Cardiac muscle cell (in vitro differentiated cells and primary cell): ENCODE measurements around the gene GAREM1. TPM values are rescaled to one million over a fixed set of nuclear protein-coding genes. Genes with fewer than 3 reads are reported as not detected.

Experiments used
- DNase-seq, 2 donors: peaks; one replicate each; pipeline versions ENCODE4 v3.0.0 to v3.0.0-alpha.2; 2010 to 2017; ENCODE audit warnings: low read depth in 1 of 2, low spot score in 1 of 2
- H3K27ac ChIP-seq: fragments of 200-600 bp; sonication (generic); 2 replicates; pipeline ENCODE4 v1.5.1; 2016
- H3K27me3 ChIP-seq: fragments of 200-600 bp; sonication (generic); 2 replicates; pipeline ENCODE4 v1.6.0; 2016; ENCODE audit warnings: control low read depth
- H3K36me3 ChIP-seq: fragments of 200-600 bp; sonication (generic); 2 replicates; pipeline ENCODE4 v1.5.1; 2016; ENCODE audit warnings: control low read depth
- H3K4me1 ChIP-seq: fragments of 200-600 bp; sonication (generic); 2 replicates; pipeline ENCODE4 v1.8.1; 2017; ENCODE audit warnings: low read depth, mild to moderate bottlenecking, mixed run types
- H3K4me3 ChIP-seq: fragments of 200-600 bp; sonication (generic); 2 replicates; pipeline ENCODE4 v1.5.1; 2016; ENCODE audit warnings: mild to moderate bottlenecking
- H3K9me3 ChIP-seq: fragments of 200-600 bp; sonication (generic); 2 replicates; pipeline ENCODE4 v1.5.1; 2017; ENCODE audit warnings: low read depth, mild to moderate bottlenecking, control low read depth
- polyA plus RNA-seq: library from polyadenylated mRNA; unstranded; fragments of >200 nt; fragmentation: Nextera tagmentation; extraction: Ambion mirVana; gene quantifications from 2 replicates; pipeline ENCODE4 v1.2.1, GENCODE V29; 2016
- total RNA-seq: library from RNA; depleted of rRNA; stranded (reverse); fragments of >200 nt; gene quantifications from 2 replicates; pipeline ENCODE4 v1.2.3, GENCODE V29; 2016
- TF ChIP-seq, protein P1 (sequence below): IDR thresholded peaks from 2 replicates; pipeline ENCODE4 v1.5.1; 2012; ENCODE audit warnings: low read depth, mild to moderate bottlenecking, low read length

The GAREM1 gene
- total and polyA plus RNA-seq, 2 experiments from 2014 or later: 14.2 to 17.3 TPM

DNA sequence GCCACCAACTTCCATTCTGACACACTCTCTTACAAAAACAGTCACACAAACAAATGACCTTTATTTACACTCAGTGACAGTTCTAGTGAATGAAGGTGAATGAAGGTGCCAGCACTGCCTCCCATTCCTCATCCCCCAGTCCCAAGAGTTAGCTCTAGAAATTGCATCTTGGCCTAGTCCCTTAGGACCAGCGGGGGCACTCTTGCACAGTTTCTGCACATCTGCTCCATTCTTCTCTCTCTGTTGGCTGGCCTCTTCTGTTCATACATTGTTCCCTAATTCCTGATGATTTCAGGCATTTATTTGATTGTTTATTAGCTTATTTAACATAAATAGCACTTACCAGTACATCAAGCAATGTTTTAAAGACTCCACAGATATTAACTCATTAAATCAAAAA lies 30.9 kb downstream of the GAREM1 start:
- H3K4me3 ChIP-seq: no peak overlapping the region
- H3K36me3 ChIP-seq: no peaks in the 10 kb centered on the region
- TF ChIP-seq, protein P1, sequence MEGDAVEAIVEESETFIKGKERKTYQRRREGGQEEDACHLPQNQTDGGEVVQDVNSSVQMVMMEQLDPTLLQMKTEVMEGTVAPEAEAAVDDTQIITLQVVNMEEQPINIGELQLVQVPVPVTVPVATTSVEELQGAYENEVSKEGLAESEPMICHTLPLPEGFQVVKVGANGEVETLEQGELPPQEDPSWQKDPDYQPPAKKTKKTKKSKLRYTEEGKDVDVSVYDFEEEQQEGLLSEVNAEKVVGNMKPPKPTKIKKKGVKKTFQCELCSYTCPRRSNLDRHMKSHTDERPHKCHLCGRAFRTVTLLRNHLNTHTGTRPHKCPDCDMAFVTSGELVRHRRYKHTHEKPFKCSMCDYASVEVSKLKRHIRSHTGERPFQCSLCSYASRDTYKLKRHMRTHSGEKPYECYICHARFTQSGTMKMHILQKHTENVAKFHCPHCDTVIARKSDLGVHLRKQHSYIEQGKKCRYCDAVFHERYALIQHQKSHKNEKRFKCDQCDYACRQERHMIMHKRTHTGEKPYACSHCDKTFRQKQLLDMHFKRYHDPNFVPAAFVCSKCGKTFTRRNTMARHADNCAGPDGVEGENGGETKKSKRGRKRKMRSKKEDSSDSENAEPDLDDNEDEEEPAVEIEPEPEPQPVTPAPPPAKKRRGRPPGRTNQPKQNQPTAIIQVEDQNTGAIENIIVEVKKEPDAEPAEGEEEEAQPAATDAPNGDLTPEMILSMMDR: peak; percentile 34
- H3K27ac ChIP-seq: no peak overlapping the region
- no peaks in the 10 kb centered on the region for H3K9me3 ChIP-seq
- H3K4me1 ChIP-seq: peaks cover 45% of the 10 kb centered on the region
- peak in 1 of 2 donors; percentile 19 for DNase-seq
- no peaks in the 10 kb centered on the region for H3K27me3 ChIP-seq

DNA sequence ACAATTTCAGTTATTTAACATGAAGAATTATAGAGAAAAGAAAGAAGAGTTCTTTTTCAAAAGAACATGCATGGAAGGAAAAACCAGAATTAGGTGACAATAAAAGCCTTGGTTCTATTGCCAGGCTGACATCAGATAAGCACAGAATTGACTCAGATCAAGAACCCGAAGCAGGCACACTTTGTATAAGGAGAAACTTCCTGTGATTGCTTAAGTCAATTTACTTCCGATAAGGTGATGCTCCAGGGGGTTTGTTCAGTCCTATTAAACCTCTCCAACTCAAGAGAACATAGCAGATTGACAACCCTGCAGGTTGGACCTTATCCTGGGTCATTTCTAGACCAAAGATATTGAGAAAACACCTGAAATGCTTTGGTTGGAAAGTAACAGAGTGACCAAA lies 31.4 kb downstream of the GAREM1 start:
- TF ChIP-seq, protein P1: no peak
- Histone ChIP-seq H3K4me1 (peaks cover 51% of the 10 kb centered on the region), H3K27ac (no peak overlapping the region), H3K36me3 (no peaks in the 10 kb centered on the region), H3K4me3 (no peak overlapping the region), H3K9me3 (no peaks in the 10 kb centered on the region), H3K27me3 (no peaks in the 10 kb centered on the region)
- no peak for DNase-seq

DNA sequence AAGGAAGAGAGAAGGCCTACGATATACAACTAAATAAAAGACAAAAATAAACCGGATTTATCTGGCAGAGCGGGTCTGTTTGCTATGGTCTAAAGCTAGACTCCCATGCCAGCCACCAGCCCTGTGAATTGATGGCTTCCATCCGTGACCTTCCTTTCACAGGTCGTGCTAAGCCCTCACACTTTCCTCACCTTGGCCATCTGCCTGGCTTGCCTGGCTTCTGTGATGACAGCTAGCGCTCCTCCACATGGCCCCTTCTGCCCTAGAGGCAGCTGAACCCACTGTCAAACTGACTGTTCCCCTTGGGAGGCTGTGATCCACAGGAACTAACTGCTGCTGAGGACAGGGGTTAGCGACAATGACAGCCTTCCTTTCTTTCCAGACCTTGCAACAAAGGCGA lies 32.5 kb downstream of the GAREM1 start:
- Histone ChIP-seq H3K27me3 (no peaks in the 10 kb centered on the region), H3K9me3 (no peaks in the 10 kb centered on the region), H3K27ac (peak overlapping the region; percentile 38), H3K4me1 (peaks cover 60% of the 10 kb centered on the region), H3K36me3 (no peaks in the 10 kb centered on the region), H3K4me3 (no peak overlapping the region)
- DNase-seq: peak in 1 of 2 donors; percentile 23
- TF ChIP-seq, protein P1: no peak

DNA sequence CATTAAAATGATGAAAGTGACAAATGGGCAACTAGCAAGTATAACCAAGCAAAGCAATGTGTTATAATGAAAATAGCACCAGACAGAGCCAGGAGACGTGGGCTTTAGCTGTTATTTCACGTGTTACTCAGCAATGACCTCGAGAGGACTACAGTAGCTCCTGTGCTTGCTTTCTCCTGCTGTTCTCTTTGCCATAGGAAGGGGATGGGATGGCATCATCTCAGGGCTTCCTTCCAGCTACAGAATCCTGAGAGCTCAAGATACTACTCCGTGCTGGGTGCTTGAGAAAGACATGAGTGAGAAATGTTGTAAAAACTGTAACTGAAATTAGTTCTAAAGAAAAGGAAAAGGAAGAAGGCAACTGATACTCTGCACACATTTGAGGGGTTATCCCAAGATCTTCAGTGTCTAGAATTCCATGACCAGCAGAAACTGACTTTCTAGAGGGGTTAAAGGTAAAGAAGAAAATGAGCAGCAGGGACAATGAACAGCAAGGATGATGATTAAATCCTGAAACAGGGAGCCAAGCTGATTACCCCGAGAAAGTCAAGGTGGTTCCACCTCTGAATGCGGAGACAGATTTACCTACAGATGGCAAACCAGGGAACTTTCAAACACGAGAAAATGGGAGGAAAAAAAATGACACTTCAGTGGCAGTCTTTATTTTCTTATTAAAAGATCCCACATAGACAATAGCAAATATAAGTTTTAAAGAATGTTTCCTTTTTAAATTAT lies 33.4 kb downstream of the GAREM1 start:
- DNase-seq: peak in 1 of 2 donors; percentile 38
- Histone ChIP-seq H3K4me3 (no peak overlapping the region), H3K27me3 (no peaks in the 10 kb centered on the region), H3K9me3 (no peaks in the 10 kb centered on the region), H3K27ac (peak overlapping the region; percentile 61), H3K4me1 (peaks cover 54% of the 10 kb centered on the region), H3K36me3 (no peaks in the 10 kb centered on the region)
- TF ChIP-seq, protein P1: no peak

DNA sequence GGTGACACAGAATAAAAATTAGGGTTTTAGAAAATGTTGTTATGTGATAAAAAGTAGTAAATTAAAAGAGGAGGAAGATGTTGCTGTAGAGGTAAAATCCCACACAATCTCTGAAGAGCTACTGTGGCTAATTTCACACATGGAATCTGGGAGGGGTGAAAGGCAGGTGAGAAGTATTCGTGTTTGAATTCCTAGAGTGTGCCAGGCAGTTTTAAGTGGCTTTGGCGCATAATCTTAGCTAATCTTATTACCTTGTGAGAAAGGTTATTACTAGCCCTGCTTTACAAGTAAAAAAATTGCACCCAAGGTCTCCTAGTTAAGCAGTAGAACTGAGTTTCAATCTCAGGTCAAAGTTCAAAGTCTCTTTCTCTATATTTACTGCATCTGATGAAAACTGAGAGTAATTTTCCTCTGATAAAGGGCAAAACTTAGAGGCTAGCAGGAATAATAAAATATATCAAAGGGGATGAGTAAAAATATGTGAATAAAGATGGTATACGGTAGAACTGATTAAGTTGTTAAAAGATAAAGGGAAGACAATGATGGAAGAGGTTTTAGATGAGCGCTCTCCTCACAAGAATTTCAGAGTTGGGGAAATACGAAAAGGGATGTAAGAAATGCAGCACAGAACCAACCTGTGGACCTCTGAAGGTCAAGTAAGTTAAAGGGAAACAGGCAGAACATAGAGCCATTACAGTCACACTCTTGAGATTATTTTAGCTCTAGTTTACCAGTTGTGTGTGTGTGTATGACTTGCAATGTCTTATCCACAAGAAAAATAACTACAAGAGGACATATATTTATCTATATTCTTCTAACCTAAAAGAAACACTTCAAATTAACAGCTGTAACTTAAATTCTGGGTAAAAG lies 34.8 kb downstream of the GAREM1 start:
- DNase-seq: peak in 1 of 2 donors; percentile 21
- TF ChIP-seq, protein P1: no peak
- no peak overlapping the region for H3K4me3 ChIP-seq
- H3K27me3 ChIP-seq: no peaks in the 10 kb centered on the region
- no peaks in the 10 kb centered on the region for H3K9me3 ChIP-seq
- peaks cover 51% of the 10 kb centered on the region for H3K4me1 ChIP-seq
- H3K27ac ChIP-seq: peak overlapping the region; percentile 61
- no peaks in the 10 kb centered on the region for H3K36me3 ChIP-seq
